ENCODE measurements around the gene FAM13C. TPM values are rescaled to one million over a fixed set of nuclear protein-coding genes. Genes with fewer than 3 reads are reported as not detected.

The FAM13C gene
- total RNA-seq, 4 donors from 2014 or later = 6.0 to 21.8 (median 10.5) TPM

- Histone ChIP-seq H3K27ac (no peak overlapping the region), H3K36me3 (no peaks in the 10 kb centered on the region), H3K9me3 (no peaks in the 10 kb centered on the region), H3K4me3 (no peak overlapping the region), H3K4me1 (no peaks in the 10 kb centered on the region), H3K27me3 (no peaks in the 10 kb centered on the region)
- WGBS = 50% methylated on average over 1 of the region's 1 CpG
- no peak for DNase-seq (ENCODE audit: low spot score in 2 of 2)
- TF ChIP-seq CTCF (IDR thresholded peaks at IDR 0.05) (no peak), POLR2A (IDR thresholded peaks at IDR 0.05) (no peak), POLR2AphosphoS5 (IDR thresholded peaks at IDR 0.05) (no peak), EP300 (IDR thresholded peaks at IDR 0.05) (no peak)
Measured at GRCh38 chr10:59393349-59393748, 31.0 kb upstream of the FAM13C start.

GRCh38 chr10:59391060-59391459, 28.7 kb upstream of the FAM13C start:
- H3K36me3 ChIP-seq = no peaks in the 10 kb centered on the region
- H3K27me3 ChIP-seq = no peaks in the 10 kb centered on the region
- no peak for DNase-seq (ENCODE audit: low spot score in 2 of 2)
- no peak overlapping the region for H3K27ac ChIP-seq
- TF ChIP-seq POLR2A (IDR thresholded peaks at IDR 0.05) (no peak), POLR2AphosphoS5 (IDR thresholded peaks at IDR 0.05) (no peak), CTCF (IDR thresholded peaks at IDR 0.05) (no peak), EP300 (IDR thresholded peaks at IDR 0.05) (no peak)
- 63% methylated on average over 2 of the region's 2 CpGs for WGBS
- no peaks in the 10 kb centered on the region for H3K4me1 ChIP-seq
- H3K9me3 ChIP-seq = no peaks in the 10 kb centered on the region
- no peak overlapping the region for H3K4me3 ChIP-seq

- no peaks in the 10 kb centered on the region for H3K4me1 ChIP-seq
- no peaks in the 10 kb centered on the region for H3K9me3 ChIP-seq
- TF ChIP-seq POLR2AphosphoS5 (IDR thresholded peaks at IDR 0.05) = no peak
- TF ChIP-seq CTCF (IDR thresholded peaks at IDR 0.05) = no peak
- no peak for TF ChIP-seq POLR2A (IDR thresholded peaks at IDR 0.05)
- TF ChIP-seq EP300 (IDR thresholded peaks at IDR 0.05) = no peak
- WGBS = 97% methylated on average over 1 of the region's 1 CpG
- no peak overlapping the region for H3K27ac ChIP-seq
- H3K27me3 ChIP-seq = no peaks in the 10 kb centered on the region
- DNase-seq (ENCODE audit: low spot score in 2 of 2) = no peak
- H3K4me3 ChIP-seq = no peak overlapping the region
- H3K36me3 ChIP-seq = no peaks in the 10 kb centered on the region
Measured at GRCh38 chr10:59388671-59388976, 26.3 kb upstream of the FAM13C start.

GRCh38 chr10:59387951-59388670, 25.8 kb upstream of the FAM13C start:
- no peak for DNase-seq (ENCODE audit: low spot score in 2 of 2)
- Histone ChIP-seq H3K27me3 (no peaks in the 10 kb centered on the region), H3K4me3 (no peak overlapping the region), H3K36me3 (no peaks in the 10 kb centered on the region), H3K4me1 (no peaks in the 10 kb centered on the region), H3K27ac (no peak overlapping the region), H3K9me3 (no peaks in the 10 kb centered on the region)
- TF ChIP-seq POLR2A (IDR thresholded peaks at IDR 0.05) (no peak), POLR2AphosphoS5 (IDR thresholded peaks at IDR 0.05) (no peak), EP300 (IDR thresholded peaks at IDR 0.05) (no peak), CTCF (IDR thresholded peaks at IDR 0.05) (no peak)
- 68% methylated on average over 3 of the region's 3 CpGs for WGBS

GRCh38 chr10:59384761-59385160, 22.4 kb upstream of the FAM13C start:
- no peak overlapping the region for H3K4me3 ChIP-seq
- no peaks in the 10 kb centered on the region for H3K36me3 ChIP-seq
- H3K27ac ChIP-seq = no peak overlapping the region
- no peak for DNase-seq (ENCODE audit: low spot score in 2 of 2)
- TF ChIP-seq POLR2AphosphoS5 (IDR thresholded peaks at IDR 0.05) (no peak), POLR2A (IDR thresholded peaks at IDR 0.05) (no peak), EP300 (IDR thresholded peaks at IDR 0.05) (no peak), CTCF (IDR thresholded peaks at IDR 0.05) (no peak)
- no peaks in the 10 kb centered on the region for H3K4me1 ChIP-seq
- H3K9me3 ChIP-seq = peaks cover 3% of the 10 kb centered on the region
- 68% methylated on average over 3 of the region's 3 CpGs for whole genome bisulfite sequencing
- H3K27me3 ChIP-seq = no peaks in the 10 kb centered on the region
